Right lobe of liver (tissue), 4 donors: ENCODE measurements around the gene FAM3C.

Experiments
- POLR2A ChIP-seq: fragments of 450-650 bp; IDR thresholded peaks from one replicate; pipeline ENCODE4 v1.6.1; 2017; ENCODE audit warnings: antibody characterized with exemption, mild to moderate bottlenecking
- TF ChIP-seq, protein P1 (sequence below), 4 donors: fragments of 200-600 bp in 3 of 4; fragments of 450-650 bp in 1 of 4; IDR thresholded peaks; one replicate each; pipeline versions ENCODE4 v1.5.1 to v1.8.0; 2016 to 2022; ENCODE audit warnings: antibody characterized with exemption in 4 of 4, mild to moderate bottlenecking in 2 of 4
- donor health status: DM: no; HTN: no; CAD: no.
- donor health status: DM: no; HTN: no; CAD: no.
- donor health status: DM: no; HTN: yes; CAD: no.

- no peak for TF ChIP-seq POLR2A
- TF ChIP-seq, protein P1, sequence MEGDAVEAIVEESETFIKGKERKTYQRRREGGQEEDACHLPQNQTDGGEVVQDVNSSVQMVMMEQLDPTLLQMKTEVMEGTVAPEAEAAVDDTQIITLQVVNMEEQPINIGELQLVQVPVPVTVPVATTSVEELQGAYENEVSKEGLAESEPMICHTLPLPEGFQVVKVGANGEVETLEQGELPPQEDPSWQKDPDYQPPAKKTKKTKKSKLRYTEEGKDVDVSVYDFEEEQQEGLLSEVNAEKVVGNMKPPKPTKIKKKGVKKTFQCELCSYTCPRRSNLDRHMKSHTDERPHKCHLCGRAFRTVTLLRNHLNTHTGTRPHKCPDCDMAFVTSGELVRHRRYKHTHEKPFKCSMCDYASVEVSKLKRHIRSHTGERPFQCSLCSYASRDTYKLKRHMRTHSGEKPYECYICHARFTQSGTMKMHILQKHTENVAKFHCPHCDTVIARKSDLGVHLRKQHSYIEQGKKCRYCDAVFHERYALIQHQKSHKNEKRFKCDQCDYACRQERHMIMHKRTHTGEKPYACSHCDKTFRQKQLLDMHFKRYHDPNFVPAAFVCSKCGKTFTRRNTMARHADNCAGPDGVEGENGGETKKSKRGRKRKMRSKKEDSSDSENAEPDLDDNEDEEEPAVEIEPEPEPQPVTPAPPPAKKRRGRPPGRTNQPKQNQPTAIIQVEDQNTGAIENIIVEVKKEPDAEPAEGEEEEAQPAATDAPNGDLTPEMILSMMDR (IDR thresholded peaks at IDR 0.05), result no peak
Measured at GRCh38 chr7:121414436-121414835, 18.3 kb upstream of the FAM3C start.
